T-helper 22 cell (primary cell): ENCODE measurements around the gene FRS3.
"Not testable (repeated sequence)": the region's sequence is repeated elsewhere in the genome, so short reads cannot be mapped to it uniquely, and the experiment has no call there.

Source experiments
- DNase-seq: peaks from one replicate; pipeline ENCODE4 v3.0.0-alpha.2; 2020; ENCODE audit warnings: low read depth

Gene FRS3

GRCh38 chr6:41779788-41780550 lies at the start of gene FRS3:
Gene FRS3, minus strand, starts transcription at chr6:41779900. Its CDS starts 2,913 bp downstream, at chr6:41776987.
- peak; percentile 96 for DNase-seq

- DNase-seq, result no peak
Measured at GRCh38 chr6:41826343-41827022, 46.8 kb upstream of the FRS3 start.

GRCh38 chr6:41824571-41825569 lies 45.2 kb upstream of the FRS3 start:
- DNase-seq, result no peak

GRCh38 chr6:41823178-41823577 lies 43.5 kb upstream of the FRS3 start:
- DNase-seq, result no peak

- no peak for DNase-seq
Measured at GRCh38 chr6:41822021-41822420, 42.3 kb upstream of the FRS3 start.

GRCh38 chr6:41821266-41821665 lies 41.6 kb upstream of the FRS3 start:
- no peak for DNase-seq

GRCh38 chr6:41818271-41819054 lies 38.8 kb upstream of the FRS3 start:
- no peak for DNase-seq

- no peak for DNase-seq
Measured at GRCh38 chr6:41815587-41815986, 35.9 kb upstream of the FRS3 start.

- DNase-seq, result no peak
Measured at GRCh38 chr6:41814629-41815028, 34.9 kb upstream of the FRS3 start.

- no peak for DNase-seq
Measured at GRCh38 chr6:41813956-41814355, 34.3 kb upstream of the FRS3 start.

- no peak for DNase-seq
Measured at GRCh38 chr6:41813469-41813868, 33.8 kb upstream of the FRS3 start.

- not testable (repeated sequence) for DNase-seq
Measured at GRCh38 chr6:41811946-41812345, 32.2 kb upstream of the FRS3 start.

GRCh38 chr6:41811095-41811494 lies 31.4 kb upstream of the FRS3 start:
- no peak for DNase-seq

GRCh38 chr6:41805830-41806774 lies 26.4 kb upstream of the FRS3 start:
- no peak for DNase-seq

GRCh38 chr6:41801380-41801779 lies 21.7 kb upstream of the FRS3 start:
- DNase-seq, result no peak

- DNase-seq, result no peak
Measured at GRCh38 chr6:41799559-41799911, 19.8 kb upstream of the FRS3 start.

GRCh38 chr6:41798901-41799558 lies 19.3 kb upstream of the FRS3 start:
- DNase-seq, result no peak

GRCh38 chr6:41796474-41796873 lies 16.8 kb upstream of the FRS3 start:
- DNase-seq, result no peak

- DNase-seq, result no peak
Measured at GRCh38 chr6:41791984-41792383, 12.3 kb upstream of the FRS3 start.

GRCh38 chr6:41791305-41791704 lies 11.6 kb upstream of the FRS3 start:
- DNase-seq, result no peak
